NCI-H1417 treated with DMSO at 0.1 percent for 48 hours (cell line): Measurements from ENCODE around the gene IL1RAPL2.
"Not testable (repeated sequence)": the region's sequence is repeated elsewhere in the genome, so short reads cannot be mapped to it uniquely, and the experiment has no call there.

ENCODE experiments used
- DNase-seq: peaks from one replicate; lab custom pipeline; 2025; lab: John Stamatoyannopoulos, UW

The IL1RAPL2 gene

DNA sequence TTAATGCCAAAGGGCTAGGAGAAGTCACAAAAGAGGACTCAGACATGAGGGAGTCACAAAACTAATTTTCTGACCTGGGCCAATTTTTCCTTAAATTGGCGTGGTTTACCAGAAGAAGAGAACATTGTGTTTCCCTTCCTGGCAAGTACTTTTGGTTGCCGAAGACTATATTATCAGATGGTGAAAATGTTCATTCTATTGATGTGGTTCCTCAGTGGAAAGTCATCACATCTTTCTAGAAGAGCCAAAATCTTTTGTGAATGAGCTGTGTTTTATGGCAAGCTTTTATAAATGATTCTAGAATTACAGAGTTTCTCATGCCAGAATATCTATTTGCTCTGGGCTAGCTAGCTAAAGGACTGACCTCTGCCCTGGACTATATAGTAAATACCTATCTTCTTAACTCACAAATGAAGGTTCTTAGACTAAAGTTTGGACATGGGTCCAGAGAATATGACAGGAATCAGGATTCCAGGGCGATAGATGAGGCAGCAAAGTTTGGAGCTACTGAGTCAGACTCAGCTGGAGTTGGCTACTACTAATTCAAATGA is 288.9 kb downstream of the IL1RAPL2 start:
- DNase-seq, result no peak

- DNase-seq, result no peak
Measured at GRCh38 chrX:104863466-104863865, 297.5 kb downstream of the IL1RAPL2 start.

DNA sequence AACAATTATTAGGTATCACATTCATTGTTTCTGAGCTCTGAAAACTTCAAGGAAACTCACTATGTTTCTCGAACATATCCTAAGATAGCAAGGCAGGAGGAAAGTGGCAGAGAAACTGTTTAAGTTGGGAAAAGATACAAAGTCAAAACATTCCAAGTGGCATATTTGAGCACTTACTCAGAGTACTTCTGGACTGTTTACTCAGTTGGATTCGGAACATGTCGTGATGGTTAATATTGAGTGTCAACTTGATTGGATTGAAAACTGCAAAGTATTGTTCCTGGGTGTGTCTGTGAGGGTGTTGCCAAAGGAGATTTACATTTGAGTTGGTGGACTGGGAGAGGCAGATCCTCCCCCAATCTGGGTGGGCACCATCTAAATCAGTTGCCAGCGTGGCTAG is 298.3 kb downstream of the IL1RAPL2 start:
- no peak for DNase-seq

DNA sequence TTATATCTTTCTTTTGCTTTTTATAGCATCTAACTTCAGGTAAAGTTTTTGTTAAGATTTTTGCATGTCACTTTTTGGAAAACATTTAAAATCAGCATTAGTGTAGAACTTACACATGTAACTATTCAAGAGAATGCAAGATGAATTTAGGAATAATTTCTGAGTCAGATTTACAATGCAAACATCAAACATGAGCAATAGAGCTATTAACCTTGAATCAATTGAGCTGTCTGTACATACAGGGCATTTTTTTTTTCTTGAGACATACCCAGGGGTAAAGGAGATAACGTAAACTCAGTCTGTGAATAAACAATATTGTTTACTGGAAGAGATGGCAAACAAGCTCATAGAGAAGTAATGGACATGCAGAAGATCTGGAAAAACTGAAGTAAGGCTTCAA is 311.5 kb downstream of the IL1RAPL2 start:
- no peak for DNase-seq

DNA sequence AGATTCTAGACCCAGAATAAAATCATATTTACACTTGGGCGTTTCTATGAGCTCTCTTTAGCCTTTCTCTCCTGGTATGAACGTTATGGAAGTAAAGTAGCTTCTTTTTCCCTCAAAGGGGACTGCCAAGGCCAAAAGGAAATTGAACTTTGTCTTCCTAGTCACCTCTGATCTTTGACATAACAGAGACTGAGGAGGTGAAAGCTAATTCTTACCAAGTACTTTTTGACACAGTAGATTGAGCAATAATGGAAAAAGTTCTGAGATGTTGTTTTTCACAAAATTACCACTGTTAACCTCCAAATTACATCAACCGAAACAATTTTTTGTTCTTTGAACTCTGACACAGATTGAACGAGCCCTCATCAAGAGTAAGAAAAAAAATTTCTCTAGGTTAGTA is 336.1 kb downstream of the IL1RAPL2 start:
- no peak for DNase-seq

DNA sequence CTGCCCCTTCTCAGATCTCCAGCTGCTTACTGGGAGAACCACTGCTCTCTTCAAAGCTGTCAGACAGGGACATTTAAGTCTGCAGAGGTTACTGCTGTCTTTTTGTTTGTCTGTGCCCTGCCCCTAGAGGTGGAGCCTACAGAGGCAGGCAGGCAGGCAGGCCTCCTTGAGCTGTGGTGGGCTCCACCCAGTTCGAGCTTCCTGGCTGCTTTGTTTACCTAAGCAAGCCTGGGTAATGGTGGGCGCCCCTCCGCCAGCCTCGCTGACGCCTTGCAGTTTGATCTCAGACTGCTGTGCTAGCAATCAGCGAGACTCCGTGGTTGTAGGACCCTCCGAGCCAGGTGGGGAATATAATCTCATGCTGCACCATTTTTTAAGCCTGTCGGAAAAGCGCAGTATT is 343.7 kb downstream of the IL1RAPL2 start:
- not testable (repeated sequence) for DNase-seq

- no peak for DNase-seq
Measured at GRCh38 chrX:104913348-104913747, 347.3 kb downstream of the IL1RAPL2 start.

DNA sequence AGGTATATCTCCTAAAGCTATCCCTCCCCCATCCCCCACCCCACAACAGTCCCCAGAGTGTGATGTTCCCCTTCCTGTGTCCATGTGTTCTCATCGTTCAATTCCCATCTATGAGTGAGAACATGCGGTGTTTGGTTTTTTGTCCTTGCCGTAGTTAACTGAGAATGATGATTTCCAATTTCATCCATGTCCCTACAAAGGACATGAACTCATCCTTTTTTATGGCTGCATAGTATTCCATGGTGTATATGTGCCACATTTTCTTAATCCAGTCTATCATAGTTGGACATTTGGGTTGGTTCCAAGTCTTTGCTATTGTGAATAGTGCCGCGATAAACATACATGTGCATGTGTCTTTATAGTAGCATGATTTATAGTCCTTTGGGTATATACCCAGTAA is 348.7 kb downstream of the IL1RAPL2 start:
- not testable (repeated sequence) for DNase-seq

DNA sequence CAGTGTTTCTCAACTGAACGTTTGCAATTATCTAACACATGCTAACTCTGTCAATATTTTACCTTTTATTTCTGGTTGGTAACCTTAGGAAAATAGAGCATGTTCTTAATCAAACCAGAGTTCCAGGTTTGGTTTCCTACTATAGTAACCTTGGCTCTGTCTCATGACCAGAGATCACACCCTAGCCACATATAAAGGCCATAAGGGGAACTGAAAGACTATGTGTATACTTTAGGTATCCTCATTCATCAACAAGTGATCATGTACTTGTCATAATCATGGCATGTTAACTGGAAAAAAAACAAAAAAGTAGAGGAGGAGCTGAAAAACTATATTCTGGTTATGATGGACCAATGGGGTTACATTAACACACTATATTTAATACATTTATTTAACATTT is 352.1 kb downstream of the IL1RAPL2 start:
- DNase-seq, result no peak

- DNase-seq, result no peak
Measured at GRCh38 chrX:104921584-104922205, 355.7 kb downstream of the IL1RAPL2 start.

- DNase-seq, result peak; percentile 38
Measured at GRCh38 chrX:104922206-104922621, 356.2 kb downstream of the IL1RAPL2 start.

GRCh38 chrX:104929324-104929723 is 363.3 kb downstream of the IL1RAPL2 start:
- no peak for DNase-seq

DNA sequence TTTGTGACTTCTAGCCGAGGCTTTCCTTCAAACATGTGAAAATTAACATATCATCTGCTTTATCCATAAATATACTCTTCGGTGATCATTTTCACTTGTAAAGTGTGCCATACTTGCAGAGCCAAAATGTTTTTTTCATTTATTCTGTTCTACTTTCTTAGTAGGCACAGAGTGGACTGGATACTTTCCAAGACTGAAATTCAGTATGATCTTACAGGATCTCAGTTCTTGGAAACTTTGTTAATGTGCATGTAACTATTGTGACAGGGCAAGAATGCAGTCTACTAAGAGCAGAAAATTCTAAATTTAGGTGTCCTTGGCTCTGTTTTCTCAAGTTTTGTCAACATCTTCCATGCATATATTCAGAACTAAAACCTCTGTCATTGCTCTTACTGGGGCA is 369.6 kb downstream of the IL1RAPL2 start:
- DNase-seq, result no peak

DNA sequence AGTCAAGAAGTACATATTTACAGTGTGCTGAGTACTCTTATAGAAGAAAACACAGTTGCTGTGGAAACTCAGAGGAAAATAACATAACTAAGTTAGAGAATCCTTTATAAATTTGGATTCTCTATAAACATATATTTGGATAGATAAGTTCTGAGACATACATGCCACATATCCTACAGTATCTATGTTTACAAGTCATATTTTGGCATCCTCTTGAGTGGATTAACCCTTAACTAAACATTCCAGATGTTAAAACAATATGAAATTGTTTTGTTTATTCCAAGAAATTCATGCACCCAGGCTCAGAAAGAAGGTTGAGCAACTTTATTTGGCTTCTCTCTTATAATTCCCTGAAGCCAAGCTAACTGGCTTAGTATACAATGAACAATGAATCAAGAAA is 387.3 kb downstream of the IL1RAPL2 start:
- no peak for DNase-seq

- DNase-seq, result no peak
Measured at GRCh38 chrX:104961926-104962325, 395.9 kb downstream of the IL1RAPL2 start.

- no peak for DNase-seq
Measured at GRCh38 chrX:104968241-104968640, 402.2 kb downstream of the IL1RAPL2 start.

- no peak for DNase-seq
Measured at GRCh38 chrX:104972737-104973136, 406.7 kb downstream of the IL1RAPL2 start.

DNA sequence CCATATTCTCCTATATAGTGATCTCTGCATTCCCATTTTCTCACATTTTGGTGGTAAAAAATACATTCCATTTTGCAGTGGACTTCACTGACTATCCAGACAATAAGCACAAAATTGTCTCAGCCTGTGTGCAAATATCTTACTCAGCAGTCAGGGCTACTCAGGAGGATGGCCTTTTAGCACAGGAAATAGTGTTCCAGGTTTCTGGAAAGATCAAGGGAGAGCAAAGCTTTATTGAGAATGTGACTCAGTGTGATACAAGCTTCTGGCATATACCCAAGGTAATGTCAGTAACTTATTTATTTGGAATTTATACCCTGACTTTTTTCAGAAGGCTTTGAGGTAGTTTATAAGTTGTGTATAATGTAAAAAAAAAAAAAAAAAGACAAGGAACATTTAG is 421.1 kb downstream of the IL1RAPL2 start:
- DNase-seq, result no peak

DNA sequence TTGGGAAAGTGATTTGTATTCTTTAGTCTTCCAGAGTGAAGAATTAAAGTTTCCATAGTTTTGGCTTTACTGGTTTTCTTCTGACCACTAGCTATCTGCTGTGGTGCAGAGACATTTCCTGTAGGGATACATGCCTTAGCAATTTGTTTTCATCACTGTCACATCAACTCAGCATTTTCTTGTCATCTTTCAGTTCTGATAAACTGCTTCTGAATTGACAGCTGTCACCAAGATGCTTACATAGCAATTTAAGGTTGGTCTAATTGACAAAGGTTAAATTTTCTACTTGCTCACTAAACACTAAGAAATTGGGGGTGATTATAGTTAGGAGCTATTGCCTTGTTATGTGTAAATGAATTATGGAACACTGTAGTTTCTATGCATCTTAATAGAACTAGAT is 422.0 kb downstream of the IL1RAPL2 start:
- no peak for DNase-seq

DNA sequence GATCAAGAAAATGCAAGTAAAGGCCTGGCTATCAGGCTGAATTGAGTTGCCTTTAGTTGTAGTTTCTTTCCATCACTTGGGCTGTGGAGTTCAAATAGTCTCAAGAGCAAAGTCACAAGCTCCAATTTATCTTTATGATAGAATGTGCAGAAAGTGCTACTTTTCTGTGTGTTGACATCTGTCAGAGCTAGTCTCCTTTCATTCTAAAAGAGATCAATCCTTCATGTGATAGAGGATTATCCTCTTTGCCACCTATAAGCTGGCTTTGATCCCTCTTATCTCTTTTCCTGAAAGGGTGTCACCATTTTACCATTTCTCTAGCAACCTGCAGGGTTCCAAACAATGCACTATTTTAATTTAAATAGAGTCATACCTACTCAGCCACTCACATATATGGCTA is 429.5 kb downstream of the IL1RAPL2 start:
- no peak for DNase-seq

GRCh38 chrX:105006103-105006502 is 440.1 kb downstream of the IL1RAPL2 start:
- no peak for DNase-seq

- DNase-seq, result no peak
Measured at GRCh38 chrX:105006996-105007395, 441.0 kb downstream of the IL1RAPL2 start.

DNA sequence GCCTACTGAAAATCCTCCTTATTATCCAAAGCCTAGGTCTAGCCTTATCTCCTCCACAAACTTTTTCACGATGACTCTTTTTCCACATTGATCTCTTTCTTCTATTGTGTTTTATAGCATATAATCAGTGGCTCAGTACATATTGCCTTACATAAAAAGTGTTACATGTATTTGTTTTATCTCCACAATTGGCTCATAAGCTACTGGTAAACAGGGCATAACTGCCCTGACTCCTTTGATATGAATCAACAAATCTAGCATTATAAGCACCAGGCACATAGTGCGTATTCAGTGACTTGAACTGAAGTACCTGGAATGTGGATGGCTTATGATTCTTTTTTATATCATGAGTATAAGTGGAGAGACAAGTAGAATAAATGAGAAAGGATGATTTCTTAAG is 447.7 kb downstream of the IL1RAPL2 start:
- no peak for DNase-seq

- DNase-seq, result no peak
Measured at GRCh38 chrX:105017641-105018040, 451.6 kb downstream of the IL1RAPL2 start.
